Vagina (tissue), 2 donors: ENCODE measurements around the gene YWHAB. TPM values are rescaled to one million over a fixed set of nuclear protein-coding genes. Genes with fewer than 3 reads are reported as not detected.

Source experiments
- DNase-seq, 2 donors: peaks; one replicate each; pipeline ENCODE4 v3.0.0-alpha.2; 2017; ENCODE audit errors: extremely low spot score in 2 of 2
- H3K27ac ChIP-seq: fragments of 200-600 bp; sonication (generic); one replicate; pipeline ENCODE4 v1.5.1; 2019
- H3K27me3 ChIP-seq: fragments of 200-600 bp; sonication (generic); one replicate; pipeline ENCODE4 v1.5.1; 2019
- H3K36me3 ChIP-seq, 2 donors: fragments of 200-600 bp; sonication (generic); one replicate each; pipeline ENCODE4 v1.5.1; 2017 to 2019
- H3K4me1 ChIP-seq: fragments of 200-600 bp; sonication (generic); one replicate; pipeline ENCODE4 v1.5.1; 2019
- H3K4me3 ChIP-seq, 2 donors: fragments of 200-600 bp; sonication (generic); 1 replicate in 1 of 2; 2 replicates in 1 of 2; pipeline ENCODE4 v1.5.1; 2016 to 2019
- H3K9me3 ChIP-seq: fragments of 200-600 bp; sonication (generic); one replicate; pipeline ENCODE4 v1.5.1; 2019
- POLR2A ChIP-seq, 2 donors: fragments of 450-650 bp; IDR thresholded peaks; one replicate each; pipeline ENCODE4 v1.6.1; 2017; ENCODE audit warnings: antibody characterized with exemption in 2 of 2, mild to moderate bottlenecking in 2 of 2, moderate library complexity in 2 of 2
- POLR2AphosphoS5 ChIP-seq, 2 donors: sonication (generic); formaldehyde crosslinking; IDR thresholded peaks; one replicate each; pipeline ENCODE4 v1.9.0; 2017; ENCODE audit warnings: antibody characterized with exemption in 2 of 2, mild to moderate bottlenecking in 2 of 2, low read depth in 1 of 2; ENCODE audit not compliant: insufficient read depth in 1 of 2
- intact Hi-C: fragments of 100-400 bp; cut with DNase I; formaldehyde crosslinking; loops from one replicate; pipeline ENCODE4 v1.15.1; 2023
- total RNA-seq: library from RNA; depleted of rRNA; stranded (reverse); fragments of >200 nt; gene quantifications from one replicate; pipeline ENCODE4 v1.2.3, GENCODE V29; 2016
- TF ChIP-seq, protein P1 (sequence below), 3 experiments: fragments of 450-650 bp in 2 of 3; fragments of 200-600 bp in 1 of 3; sonication (generic) in 1 of 3; IDR thresholded peaks; one replicate each; pipeline ENCODE4 v1.5.1; 2017 to 2019; ENCODE audit warnings: antibody characterized with exemption in 3 of 3, mild to moderate bottlenecking in 2 of 3, moderate library complexity in 2 of 3

The YWHAB gene
- total RNA-seq, 1 donor from 2014 or later: 87.4 TPM

DNA sequence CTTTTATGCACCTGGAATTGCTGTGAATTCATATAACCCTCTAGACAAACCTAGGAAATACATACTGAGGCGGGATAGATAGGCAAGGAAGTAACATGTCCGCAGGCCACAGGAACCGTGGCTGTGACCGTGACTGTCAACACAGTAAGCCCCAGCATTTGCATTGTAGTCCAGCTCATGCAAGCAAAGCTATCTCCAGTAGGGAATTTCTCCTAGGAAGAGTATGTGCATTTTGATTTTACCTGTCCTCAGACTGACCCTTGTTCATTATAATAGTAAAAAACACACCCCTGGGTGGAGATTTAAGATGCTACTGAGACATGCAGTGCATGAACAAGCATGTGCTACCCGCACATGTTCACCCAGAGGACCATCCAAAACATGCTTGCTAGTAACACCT, 44.7 kb upstream of the YWHAB start:
- Histone ChIP-seq H3K4me1 (no peaks in the 10 kb centered on the region), H3K9me3 (no peaks in the 10 kb centered on the region), H3K27me3 (no peaks in the 10 kb centered on the region), H3K27ac (no peak overlapping the region), H3K4me3 (no peak overlapping the region), H3K36me3 (no peaks in the 10 kb centered on the region)
- DNase-seq: no peak
- intact Hi-C loops: no loop called here
- no peak for TF ChIP-seq POLR2A (IDR thresholded peaks at IDR 0.05)
- TF ChIP-seq POLR2AphosphoS5 (IDR thresholded peaks at IDR 0.05; ENCODE audit: insufficient read depth in 1 of 2, low read depth in 1 of 2): no peak
- TF ChIP-seq, protein P1, sequence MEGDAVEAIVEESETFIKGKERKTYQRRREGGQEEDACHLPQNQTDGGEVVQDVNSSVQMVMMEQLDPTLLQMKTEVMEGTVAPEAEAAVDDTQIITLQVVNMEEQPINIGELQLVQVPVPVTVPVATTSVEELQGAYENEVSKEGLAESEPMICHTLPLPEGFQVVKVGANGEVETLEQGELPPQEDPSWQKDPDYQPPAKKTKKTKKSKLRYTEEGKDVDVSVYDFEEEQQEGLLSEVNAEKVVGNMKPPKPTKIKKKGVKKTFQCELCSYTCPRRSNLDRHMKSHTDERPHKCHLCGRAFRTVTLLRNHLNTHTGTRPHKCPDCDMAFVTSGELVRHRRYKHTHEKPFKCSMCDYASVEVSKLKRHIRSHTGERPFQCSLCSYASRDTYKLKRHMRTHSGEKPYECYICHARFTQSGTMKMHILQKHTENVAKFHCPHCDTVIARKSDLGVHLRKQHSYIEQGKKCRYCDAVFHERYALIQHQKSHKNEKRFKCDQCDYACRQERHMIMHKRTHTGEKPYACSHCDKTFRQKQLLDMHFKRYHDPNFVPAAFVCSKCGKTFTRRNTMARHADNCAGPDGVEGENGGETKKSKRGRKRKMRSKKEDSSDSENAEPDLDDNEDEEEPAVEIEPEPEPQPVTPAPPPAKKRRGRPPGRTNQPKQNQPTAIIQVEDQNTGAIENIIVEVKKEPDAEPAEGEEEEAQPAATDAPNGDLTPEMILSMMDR (IDR thresholded peaks at IDR 0.05): no peak

DNA sequence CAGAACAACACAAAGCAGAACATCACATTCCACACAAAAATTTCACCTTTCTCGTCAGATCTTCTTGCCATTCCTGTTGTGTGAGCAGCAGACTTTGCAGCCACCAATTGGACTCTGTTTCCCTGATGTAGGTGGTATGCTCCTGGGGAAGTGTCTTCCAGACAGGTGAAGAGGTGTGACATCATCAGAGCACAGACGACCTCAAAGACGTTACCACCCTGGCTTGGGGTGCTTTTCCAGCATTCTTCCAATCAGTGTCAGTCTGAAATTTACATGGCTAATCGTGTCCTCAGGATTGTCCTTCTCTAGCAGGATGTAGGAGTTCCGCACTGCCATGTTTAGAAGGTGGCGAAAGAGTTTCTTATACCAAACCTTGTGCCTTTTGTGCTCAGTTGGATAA, 43.5 kb upstream of the YWHAB start:
- Histone ChIP-seq H3K4me3 (no peak overlapping the region), H3K36me3 (no peaks in the 10 kb centered on the region), H3K9me3 (no peaks in the 10 kb centered on the region), H3K27ac (no peak overlapping the region), H3K27me3 (no peaks in the 10 kb centered on the region), H3K4me1 (no peaks in the 10 kb centered on the region)
- intact Hi-C loops: no loop called here
- DNase-seq: peak in 1 of 2 donors; percentile 43
- no peak for TF ChIP-seq POLR2A (IDR thresholded peaks at IDR 0.05)
- TF ChIP-seq POLR2AphosphoS5 (IDR thresholded peaks at IDR 0.05; ENCODE audit: insufficient read depth in 1 of 2, low read depth in 1 of 2): no peak
- TF ChIP-seq, protein P1 (IDR thresholded peaks at IDR 0.05): no peak

DNA sequence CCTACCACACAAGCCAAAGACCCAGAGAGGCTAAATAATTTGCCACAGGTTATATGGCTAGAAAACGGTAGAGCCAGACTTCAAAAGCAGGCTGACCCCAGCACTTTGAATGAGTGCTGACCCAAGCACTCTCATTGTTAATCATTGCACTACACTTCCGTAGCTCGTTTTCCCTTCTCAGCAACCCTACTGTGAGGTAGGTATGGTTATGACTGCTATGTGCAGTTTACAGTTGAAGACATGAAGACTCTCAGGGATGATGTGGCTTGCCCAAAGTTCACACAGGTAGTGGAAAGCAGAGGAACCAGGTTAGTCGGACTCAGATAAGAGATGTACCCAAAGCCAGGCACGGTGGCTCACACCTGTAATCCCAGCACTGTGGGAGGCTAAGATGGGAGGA, 41.6 kb upstream of the YWHAB start:
- Histone ChIP-seq H3K27me3 (no peaks in the 10 kb centered on the region), H3K4me1 (no peaks in the 10 kb centered on the region), H3K4me3 (no peak overlapping the region), H3K9me3 (no peaks in the 10 kb centered on the region), H3K27ac (no peak overlapping the region), H3K36me3 (no peaks in the 10 kb centered on the region)
- intact Hi-C loops: no loop called here
- peak in 1 of 2 donors; percentile 34 for DNase-seq
- TF ChIP-seq POLR2A (IDR thresholded peaks at IDR 0.05): no peak
- TF ChIP-seq POLR2AphosphoS5 (IDR thresholded peaks at IDR 0.05; ENCODE audit: insufficient read depth in 1 of 2, low read depth in 1 of 2): no peak
- TF ChIP-seq, protein P1 (IDR thresholded peaks at IDR 0.05): no peak

- no peak overlapping the region for H3K4me3 ChIP-seq
- no peaks in the 10 kb centered on the region for H3K27me3 ChIP-seq
- no peak for DNase-seq
- H3K9me3 ChIP-seq: no peaks in the 10 kb centered on the region
- H3K36me3 ChIP-seq: no peaks in the 10 kb centered on the region
- no peak overlapping the region for H3K27ac ChIP-seq
- intact Hi-C loops: no loop called here
- TF ChIP-seq POLR2AphosphoS5 (IDR thresholded peaks at IDR 0.05; ENCODE audit: insufficient read depth in 1 of 2, low read depth in 1 of 2): no peak
- no peaks in the 10 kb centered on the region for H3K4me1 ChIP-seq
Measured at GRCh38 chr20:44848254-44849015, 37.1 kb upstream of the YWHAB start.

DNA sequence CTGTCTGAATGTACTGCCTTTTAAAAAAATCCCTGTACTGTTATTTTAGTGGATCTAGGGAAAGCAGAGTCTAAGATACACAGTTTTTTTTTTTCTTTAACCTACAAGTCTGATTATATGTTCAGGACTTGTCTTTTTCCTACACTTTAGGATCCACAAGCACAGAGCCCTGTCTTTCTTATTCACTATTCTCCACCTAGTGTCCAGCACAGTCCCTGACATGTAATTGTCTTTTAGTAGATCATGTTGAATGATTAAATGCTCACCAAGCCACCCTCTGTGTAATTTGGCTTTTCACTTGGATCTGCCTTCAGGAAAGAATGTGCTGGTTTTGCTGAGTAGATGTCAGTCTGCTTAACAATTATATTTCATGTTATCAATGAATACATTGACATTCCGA, 35.8 kb upstream of the YWHAB start:
- H3K9me3 ChIP-seq: no peaks in the 10 kb centered on the region
- intact Hi-C loops: no loop called here
- H3K4me3 ChIP-seq: no peak overlapping the region
- no peak overlapping the region for H3K27ac ChIP-seq
- DNase-seq: no peak
- H3K36me3 ChIP-seq: no peaks in the 10 kb centered on the region
- TF ChIP-seq POLR2A (IDR thresholded peaks at IDR 0.05) (no peak), POLR2AphosphoS5 (IDR thresholded peaks at IDR 0.05; ENCODE audit: insufficient read depth in 1 of 2, low read depth in 1 of 2) (no peak)
- TF ChIP-seq, protein P1 (IDR thresholded peaks at IDR 0.05): no peak
- no peaks in the 10 kb centered on the region for H3K4me1 ChIP-seq
- no peaks in the 10 kb centered on the region for H3K27me3 ChIP-seq
